ENCODE data around the gene GAS7. TPM values are rescaled to one million over a fixed set of nuclear protein-coding genes. Genes with fewer than 3 reads are reported as not detected.

The GAS7 gene
- total and polyA plus RNA-seq, 2 experiments from 2014 or later, result 25.8 to 27.3 TPM

DNA sequence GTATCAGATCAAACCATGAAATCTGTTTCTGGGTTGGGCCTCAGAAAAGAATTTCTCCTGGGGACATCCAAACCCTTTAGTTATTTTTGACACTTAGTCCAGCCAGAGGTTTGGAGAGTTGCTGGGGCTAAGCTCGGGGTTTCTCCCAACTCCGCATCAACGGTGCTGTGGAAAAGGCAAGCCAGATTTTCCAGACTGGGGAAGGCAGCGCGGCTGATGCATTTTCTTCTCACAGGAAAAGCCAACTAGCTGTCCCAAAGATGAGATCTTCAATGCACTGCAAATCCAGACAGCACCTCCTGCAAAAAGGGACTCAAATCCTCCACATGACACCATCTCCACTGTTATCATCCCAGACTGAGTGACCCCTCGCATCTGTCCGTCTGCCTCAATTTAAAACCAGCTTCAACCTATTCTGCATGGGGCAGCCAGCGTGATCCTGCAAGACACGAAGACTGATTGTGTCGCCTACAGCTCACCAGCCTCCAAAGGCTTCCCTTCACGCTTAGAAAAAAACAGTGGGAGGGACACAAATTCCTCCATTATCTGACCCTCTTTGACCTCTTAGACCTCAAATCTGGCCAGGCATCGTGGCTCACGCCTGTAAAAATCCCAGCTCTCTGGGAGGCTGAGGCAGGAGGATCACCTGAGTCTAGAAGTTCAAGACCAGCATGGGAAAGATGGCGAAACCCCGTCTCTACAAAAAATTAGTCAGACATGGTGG, 62.0 kb downstream of the GAS7 start:
- no peak for DNase-seq (ENCODE audit: low spot score)
- no peaks in the 10 kb centered on the region for H4K20me1 ChIP-seq (ENCODE audit: insufficient read depth, poor library complexity, severe bottlenecking)
- H3K36me3 ChIP-seq (replicated peaks; ENCODE audit: insufficient read depth, low read depth), result no peaks in the 10 kb centered on the region
- TF ChIP-seq EZH2 (IDR thresholded peaks at IDR 0.05; ENCODE audit: borderline replicate concordance), result no peak
- TF ChIP-seq, protein P1, sequence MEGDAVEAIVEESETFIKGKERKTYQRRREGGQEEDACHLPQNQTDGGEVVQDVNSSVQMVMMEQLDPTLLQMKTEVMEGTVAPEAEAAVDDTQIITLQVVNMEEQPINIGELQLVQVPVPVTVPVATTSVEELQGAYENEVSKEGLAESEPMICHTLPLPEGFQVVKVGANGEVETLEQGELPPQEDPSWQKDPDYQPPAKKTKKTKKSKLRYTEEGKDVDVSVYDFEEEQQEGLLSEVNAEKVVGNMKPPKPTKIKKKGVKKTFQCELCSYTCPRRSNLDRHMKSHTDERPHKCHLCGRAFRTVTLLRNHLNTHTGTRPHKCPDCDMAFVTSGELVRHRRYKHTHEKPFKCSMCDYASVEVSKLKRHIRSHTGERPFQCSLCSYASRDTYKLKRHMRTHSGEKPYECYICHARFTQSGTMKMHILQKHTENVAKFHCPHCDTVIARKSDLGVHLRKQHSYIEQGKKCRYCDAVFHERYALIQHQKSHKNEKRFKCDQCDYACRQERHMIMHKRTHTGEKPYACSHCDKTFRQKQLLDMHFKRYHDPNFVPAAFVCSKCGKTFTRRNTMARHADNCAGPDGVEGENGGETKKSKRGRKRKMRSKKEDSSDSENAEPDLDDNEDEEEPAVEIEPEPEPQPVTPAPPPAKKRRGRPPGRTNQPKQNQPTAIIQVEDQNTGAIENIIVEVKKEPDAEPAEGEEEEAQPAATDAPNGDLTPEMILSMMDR (IDR thresholded peaks at IDR 0.05; ENCODE audit: poor library complexity), result no peak
- no peak for TF ChIP-seq EZH2phosphoT487 (IDR thresholded peaks at IDR 0.05; ENCODE audit: low read depth, severe bottlenecking, unreplicated experiment)
- H3K79me2 ChIP-seq, result peaks cover 24% of the 10 kb centered on the region
- no peaks in the 10 kb centered on the region for H3K9me3 ChIP-seq (ENCODE audit: low read depth)
- peak overlapping the region; percentile 64 for H3K27ac ChIP-seq
- peaks cover 7% of the 10 kb centered on the region for H3K4me1 ChIP-seq (ENCODE audit: insufficient read depth)
- H3K4me2 ChIP-seq, result peak overlapping the region; percentile 51
- no peaks in the 10 kb centered on the region for H3K9me2 ChIP-seq (replicated peaks; ENCODE audit: insufficient read depth)
- no peaks in the 10 kb centered on the region for H3K27me3 ChIP-seq
- 75% methylated on average over 15 of the region's 15 CpGs for WGBS (ENCODE audit: low lambda C conversion rate, missing lambda C conversion rate)
- H2AFZ ChIP-seq, result no peak overlapping the region
- H3K4me3 ChIP-seq, result no peak overlapping the region

DNA sequence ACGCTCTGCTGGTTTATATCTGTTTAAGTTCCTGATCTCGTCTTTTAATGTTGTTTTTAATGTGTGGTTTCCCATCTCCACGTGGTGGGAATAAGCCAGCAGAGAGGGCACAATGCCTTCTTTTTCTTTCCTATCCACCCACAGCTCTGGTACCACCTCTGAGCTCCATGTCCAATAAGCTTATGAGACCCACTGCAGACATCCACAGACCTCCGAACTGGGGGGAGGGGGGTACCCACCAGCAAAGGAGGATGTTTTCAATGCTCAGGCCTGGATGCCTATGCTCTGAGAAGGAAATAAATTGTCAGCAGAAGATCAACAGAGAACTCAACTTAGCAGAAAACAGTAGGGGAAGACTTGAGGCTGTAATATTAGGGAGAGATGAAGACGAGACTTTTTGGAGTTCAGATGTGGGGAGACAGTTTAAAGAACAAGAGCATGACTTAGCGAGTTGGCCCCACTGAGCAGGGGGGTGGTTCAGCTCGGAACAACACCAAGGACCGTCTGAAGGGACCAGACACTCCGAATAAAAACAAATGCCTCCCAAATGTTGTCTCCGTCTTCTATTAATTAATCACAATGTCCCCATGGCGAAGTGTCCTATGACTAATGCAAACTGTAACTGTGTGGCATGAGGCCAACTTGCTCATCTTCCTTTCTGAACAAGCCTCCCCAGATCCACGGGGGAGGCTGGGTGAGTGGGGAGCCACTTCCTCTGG, 62.7 kb downstream of the GAS7 start:
- Histone ChIP-seq H4K20me1 (ENCODE audit: insufficient read depth, poor library complexity, severe bottlenecking) (no peaks in the 10 kb centered on the region), H3K27ac (peak overlapping the region; percentile 64), H3K36me3 (replicated peaks; ENCODE audit: insufficient read depth, low read depth) (no peaks in the 10 kb centered on the region), H2AFZ (no peak overlapping the region), H3K27me3 (no peaks in the 10 kb centered on the region), H3K9me3 (ENCODE audit: low read depth) (no peaks in the 10 kb centered on the region), H3K4me2 (peak overlapping the region; percentile 51), H3K4me3 (no peak overlapping the region), H3K9me2 (replicated peaks; ENCODE audit: insufficient read depth) (no peaks in the 10 kb centered on the region), H3K79me2 (peaks cover 21% of the 10 kb centered on the region), H3K4me1 (ENCODE audit: insufficient read depth) (peaks cover 7% of the 10 kb centered on the region)
- no peak for DNase-seq (ENCODE audit: low spot score)
- TF ChIP-seq EZH2phosphoT487 (IDR thresholded peaks at IDR 0.05; ENCODE audit: low read depth, severe bottlenecking, unreplicated experiment) (no peak), EZH2 (IDR thresholded peaks at IDR 0.05; ENCODE audit: borderline replicate concordance) (no peak)
- TF ChIP-seq, protein P1 (IDR thresholded peaks at IDR 0.05; ENCODE audit: poor library complexity), result no peak
- 63% methylated on average over 12 of the region's 12 CpGs for whole genome bisulfite sequencing (ENCODE audit: low lambda C conversion rate, missing lambda C conversion rate)

DNA sequence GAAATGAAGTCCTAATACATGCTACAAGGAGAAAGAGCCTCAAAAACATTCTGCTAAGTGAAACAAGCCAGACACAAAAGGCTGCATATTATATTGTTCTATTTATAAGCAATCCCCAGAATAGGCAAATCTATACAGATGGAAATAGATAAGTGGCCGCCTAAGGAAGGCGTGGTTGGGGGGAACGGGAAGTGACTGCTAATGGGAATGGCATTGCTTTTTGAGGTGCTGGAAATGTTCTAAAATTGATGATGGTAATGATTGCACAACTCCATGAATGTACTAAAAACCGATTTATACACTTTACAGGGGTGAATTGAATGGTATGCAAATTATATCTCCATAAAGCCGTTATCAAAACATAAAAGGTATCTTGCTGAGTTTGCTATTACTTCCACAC, 67.7 kb downstream of the GAS7 start:
- Histone ChIP-seq H3K9me3 (ENCODE audit: low read depth) (no peaks in the 10 kb centered on the region), H4K20me1 (ENCODE audit: insufficient read depth, poor library complexity, severe bottlenecking) (no peaks in the 10 kb centered on the region), H3K27ac (no peak overlapping the region), H3K79me2 (peaks cover 21% of the 10 kb centered on the region), H3K4me1 (ENCODE audit: insufficient read depth) (peaks cover 35% of the 10 kb centered on the region), H3K9me2 (replicated peaks; ENCODE audit: insufficient read depth) (no peaks in the 10 kb centered on the region), H3K4me2 (no peak overlapping the region), H3K4me3 (no peak overlapping the region), H3K27me3 (no peaks in the 10 kb centered on the region), H3K36me3 (replicated peaks; ENCODE audit: insufficient read depth, low read depth) (no peaks in the 10 kb centered on the region), H2AFZ (no peak overlapping the region)
- 83% methylated on average over 5 of the region's 5 CpGs for WGBS (ENCODE audit: low lambda C conversion rate, missing lambda C conversion rate)
- DNase-seq (ENCODE audit: low spot score), result no peak
- TF ChIP-seq EZH2phosphoT487 (IDR thresholded peaks at IDR 0.05; ENCODE audit: low read depth, severe bottlenecking, unreplicated experiment) (no peak), EZH2 (IDR thresholded peaks at IDR 0.05; ENCODE audit: borderline replicate concordance) (no peak)
- TF ChIP-seq, protein P1 (IDR thresholded peaks at IDR 0.05; ENCODE audit: poor library complexity), result no peak
